Spleen (tissue), 13 donors: ENCODE results near the gene DEFB124. TPM values are rescaled to one million over a fixed set of nuclear protein-coding genes. Genes with fewer than 3 reads are reported as not detected.
"Not testable (repeated sequence)": the region's sequence is repeated elsewhere in the genome, so short reads cannot be mapped to it uniquely, and the experiment has no call there.

Experiments used
- DNase-seq: peaks from one replicate; pipeline ENCODE4 v3.0.0-alpha.2; 2020
- H3K27ac ChIP-seq, 8 donors: fragments of 200-600 bp; sonication (generic) in 7 of 8; 1 replicate in 4 of 8; 2 replicates in 4 of 8; pipeline versions ENCODE4 v1.5.0 to v1.8.0; 2016 to 2021; ENCODE audit warnings: inconsistent platforms in 4 of 8, mild to moderate bottlenecking in 4 of 8, moderate library complexity in 1 of 8
- H3K27me3 ChIP-seq, 7 donors: fragments of 200-600 bp; sonication (generic) in 6 of 7; replicated peaks in 1 of 7; 1 replicate in 4 of 7; 2 replicates in 3 of 7; pipeline versions ENCODE4 v1.5.0 to v1.8.0; 2016 to 2021; ENCODE audit warnings: inconsistent platforms in 3 of 7, mild to moderate bottlenecking in 1 of 7
- H3K36me3 ChIP-seq, 6 donors: fragments of 200-600 bp; sonication (generic) in 5 of 6; 1 replicate in 4 of 6; 2 replicates in 2 of 6; pipeline versions ENCODE4 v1.5.0 to v1.8.0; 2016 to 2021; ENCODE audit warnings: inconsistent platforms in 2 of 6
- H3K4me1 ChIP-seq, 6 donors: fragments of 200-600 bp; sonication (generic) in 5 of 6; 1 replicate in 3 of 6; 2 replicates in 3 of 6; pipeline versions ENCODE4 v1.5.0 to v1.8.0; 2016 to 2021; ENCODE audit warnings: inconsistent platforms in 3 of 6
- H3K4me3 ChIP-seq, 8 donors: fragments of 200-600 bp; sonication (generic) in 7 of 8; 1 replicate in 4 of 8; 2 replicates in 4 of 8; pipeline versions ENCODE4 v1.5.0 to v1.8.0; 2016 to 2021; ENCODE audit warnings: inconsistent platforms in 4 of 8, mild to moderate bottlenecking in 4 of 8, moderate library complexity in 2 of 8
- H3K9me3 ChIP-seq, 8 donors: fragments of 200-600 bp; sonication (generic) in 7 of 8; 1 replicate in 4 of 8; 2 replicates in 4 of 8; pipeline versions ENCODE4 v1.5.0 to v1.8.0; 2016 to 2021; ENCODE audit warnings: inconsistent platforms in 4 of 8
- POLR2A ChIP-seq, 3 donors: fragments of 450-650 bp; IDR thresholded peaks; one replicate each; pipeline ENCODE4 v1.5.1; 2017; ENCODE audit warnings: antibody characterized with exemption in 3 of 3, mild to moderate bottlenecking in 1 of 3
- POLR2AphosphoS5 ChIP-seq, 3 donors: sonication (generic); formaldehyde crosslinking; IDR thresholded peaks; one replicate each; pipeline ENCODE4 v1.5.1; 2017; ENCODE audit warnings: antibody characterized with exemption in 3 of 3
- WGBS, 5 donors: extraction: QIAGEN DNeasy Blood & Tissue Kit in 3 of 5; methylation state at CpG; one replicate each; pipeline versions ENCODE4 v1.1.5 to v1.1.7; 2013 to 2018; 5-methylcytosine and 5-hydroxymethylcytosine counted together
- intact Hi-C: fragments of 100-400 bp; cut with DNase I; formaldehyde crosslinking; loops from one replicate; pipeline ENCODE4 v1.15.0; 2023; ENCODE audit warnings: low total_unique reads
- long read RNA-seq, 2 donors: transcript quantifications; one replicate each; lab custom pipeline, GENCODE V29; 2026
- polyA plus RNA-seq, 3 donors: library from polyadenylated mRNA; stranded (reverse); fragments of 200-250 nt; gene quantifications; one replicate each; pipeline ENCODE4 v1.2.1, GENCODE V29; 2013
- total RNA-seq, 7 donors: library from RNA; depleted of rRNA in 3 of 7; stranded (reverse); fragments of >200 nt in 3 of 7; fragmentation: NEBNext Ultra II Directional in 4 of 7; extraction: Animal tissue kit (Norgen Biotek cat#: 25700) in 4 of 7; gene quantifications; one replicate each; pipeline versions ENCODE4 v1.1.0 to v1.2.1, GENCODE V29; 2016 to 2021
- TF ChIP-seq, protein P1 (sequence below), 11 experiments: fragments of 200-600 bp in 7 of 11; fragments of 450-650 bp in 4 of 11; sonication (generic) in 4 of 11; IDR thresholded peaks in 8 of 11; conservative IDR thresholded peaks in 3 of 11; 1 replicate in 7 of 11; 2 replicates in 4 of 11; pipeline versions ENCODE4 v1.4.0 to v1.8.0; 2016 to 2021; ENCODE audit warnings: antibody characterized with exemption in 11 of 11, inconsistent platforms in 4 of 11, mild to moderate bottlenecking in 1 of 11
- donor health status: healthy with polysubstance abuse.
- donor health status: DM: no; HTN: no; CAD: no; lungs with moderate emphysema.
- donor health status: DM: no; HTN: no; CAD: no.
- donor health status: Bipolar disorder and iron deficiency.
- donor health status: healthy.
- donor health status: DM: no; HTN: no; CAD: no.
- donor health status: DM: yes; HTN: yes; CAD: no.

Gene DEFB124, protein sequence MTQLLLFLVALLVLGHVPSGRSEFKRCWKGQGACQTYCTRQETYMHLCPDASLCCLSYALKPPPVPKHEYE
- total RNA-seq (not detected), polyA plus RNA-seq (under 1 TPM in 1 of 3 donors, not detected in 2; 0.24 TPM)
- long read RNA-seq, donor 1, result 0 reads
- long read RNA-seq, donor 2, result 0 reads

DNA sequence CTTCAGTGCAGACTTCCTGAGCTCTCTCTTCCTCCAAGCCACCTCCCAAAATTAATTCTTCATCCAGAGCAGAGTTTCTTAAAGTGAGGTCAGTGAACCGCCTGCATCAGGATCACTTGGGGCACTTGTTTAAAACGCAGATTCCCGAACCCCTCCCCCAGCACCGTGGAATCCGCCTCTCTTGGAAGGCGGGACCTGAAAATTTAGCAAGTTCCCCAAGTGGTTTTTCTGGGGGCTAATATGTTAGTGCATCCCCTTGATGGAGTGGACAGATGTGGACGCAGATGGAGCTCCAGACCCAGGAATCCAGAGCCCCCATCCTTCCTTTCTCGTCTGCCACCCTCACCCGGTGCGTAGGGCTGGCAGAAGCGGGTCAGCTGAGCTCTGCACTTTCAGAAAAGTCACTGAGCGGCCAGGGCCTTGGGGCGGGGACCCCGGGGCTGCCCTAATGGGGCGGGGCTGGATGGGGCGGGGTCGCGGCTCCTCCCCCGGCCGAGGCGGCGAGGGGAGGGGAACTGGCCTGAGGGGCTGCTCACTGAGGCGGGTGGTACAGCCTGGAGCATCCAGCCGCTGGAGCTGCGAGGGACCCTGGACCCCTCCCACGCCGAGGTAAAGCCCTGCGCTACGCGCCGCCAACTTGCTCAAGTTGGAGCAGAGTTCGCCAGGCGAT, at the start of gene DEFB124, which contains the start of gene REM1:
Gene DEFB124 (minus strand): TSS at position 370 of the 670 bp plus-strand sequence. CDS start 2,114 bp downstream, outside the sequence.
Gene REM1 (plus strand): TSS at position 531 of the 670 bp plus-strand sequence. CDS start 1,158 bp downstream, outside the sequence.
- no peaks in the 10 kb centered on the region for H3K36me3 ChIP-seq
- intact Hi-C loops, result no loop called here
- 6 to 18% (median 7%) methylated on average over 18 to 33 of the region's 33 CpGs for WGBS, 5 donors
- peak within 1 kb of the TSS; percentile 16 to 63 (median 26) for H3K4me3 ChIP-seq
- TF ChIP-seq POLR2AphosphoS5 (IDR thresholded peaks at IDR 0.05) (peak in 1 of 3 donors; percentile 46), POLR2A (IDR thresholded peaks at IDR 0.05) (no peak)
- DNase-seq, result no peak
- H3K27ac ChIP-seq, result peak within 1 kb of the TSS in 5 of 8 donors; percentile 14 to 57 (median 46)
- peaks cover 0 to 42% (median 16%) of the 10 kb centered on the region in 7 donors for H3K27me3 ChIP-seq
- H3K4me1 ChIP-seq, result peaks cover 5 to 23% (median 15%) of the 10 kb centered on the region in 6 donors
- no peaks in the 10 kb centered on the region for H3K9me3 ChIP-seq

DNA sequence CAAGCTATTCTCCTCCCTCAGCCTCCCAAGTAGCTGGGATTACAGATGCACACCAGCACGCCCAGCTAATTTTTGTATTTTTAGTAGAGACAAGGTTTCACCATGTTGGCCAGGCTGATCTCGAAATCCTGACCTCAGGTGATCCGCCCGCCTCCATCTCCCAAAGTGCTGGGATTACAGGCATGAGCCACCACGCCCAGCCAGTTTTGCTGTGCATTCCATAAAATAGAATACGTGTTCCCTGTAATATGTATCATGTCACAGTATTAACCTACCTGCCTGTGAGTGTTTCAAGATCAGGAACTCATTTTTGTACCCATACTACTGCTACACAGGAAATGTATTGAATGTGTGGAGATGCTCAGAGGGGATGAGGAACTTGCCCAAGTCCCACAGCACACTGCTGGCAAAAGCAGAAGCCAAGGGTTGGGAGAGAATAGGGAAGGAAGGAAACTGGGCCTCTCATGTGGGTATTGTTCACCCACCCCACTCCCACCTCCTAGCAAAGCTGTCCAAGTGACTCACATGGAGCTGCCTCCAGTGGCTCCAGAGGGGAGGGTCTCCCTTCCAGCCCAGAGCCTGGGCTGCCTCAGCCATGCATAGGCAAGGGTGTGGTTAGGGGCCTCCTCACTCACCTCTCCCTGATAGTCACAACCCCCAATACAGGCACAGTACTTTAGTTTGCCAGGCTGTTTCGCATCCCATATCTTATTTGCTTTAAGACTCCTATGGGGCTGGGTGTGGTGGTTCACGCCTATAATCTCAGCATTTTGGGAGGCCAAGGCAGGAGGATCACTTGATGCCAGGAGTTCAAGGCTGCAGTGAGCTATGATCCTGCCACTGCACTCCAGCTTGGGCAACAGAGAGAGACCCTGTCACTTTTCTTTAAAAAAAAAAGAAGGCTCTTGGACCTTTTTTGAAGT, 48.7 kb upstream of the DEFB124 start:
- intact Hi-C loops, result no loop called here
- 48 to 82% (median 63%) methylated on average over 8 of the region's 8 CpGs for WGBS, 5 donors
- TF ChIP-seq, protein P1, sequence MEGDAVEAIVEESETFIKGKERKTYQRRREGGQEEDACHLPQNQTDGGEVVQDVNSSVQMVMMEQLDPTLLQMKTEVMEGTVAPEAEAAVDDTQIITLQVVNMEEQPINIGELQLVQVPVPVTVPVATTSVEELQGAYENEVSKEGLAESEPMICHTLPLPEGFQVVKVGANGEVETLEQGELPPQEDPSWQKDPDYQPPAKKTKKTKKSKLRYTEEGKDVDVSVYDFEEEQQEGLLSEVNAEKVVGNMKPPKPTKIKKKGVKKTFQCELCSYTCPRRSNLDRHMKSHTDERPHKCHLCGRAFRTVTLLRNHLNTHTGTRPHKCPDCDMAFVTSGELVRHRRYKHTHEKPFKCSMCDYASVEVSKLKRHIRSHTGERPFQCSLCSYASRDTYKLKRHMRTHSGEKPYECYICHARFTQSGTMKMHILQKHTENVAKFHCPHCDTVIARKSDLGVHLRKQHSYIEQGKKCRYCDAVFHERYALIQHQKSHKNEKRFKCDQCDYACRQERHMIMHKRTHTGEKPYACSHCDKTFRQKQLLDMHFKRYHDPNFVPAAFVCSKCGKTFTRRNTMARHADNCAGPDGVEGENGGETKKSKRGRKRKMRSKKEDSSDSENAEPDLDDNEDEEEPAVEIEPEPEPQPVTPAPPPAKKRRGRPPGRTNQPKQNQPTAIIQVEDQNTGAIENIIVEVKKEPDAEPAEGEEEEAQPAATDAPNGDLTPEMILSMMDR (IDR thresholded peaks at IDR 0.05 in 8 of 11, conservative IDR thresholded peaks at IDR 0.05 in 3 of 11), result no peak
- TF ChIP-seq POLR2AphosphoS5 (IDR thresholded peaks at IDR 0.05) (peak in 1 of 3 donors; percentile 45), POLR2A (IDR thresholded peaks at IDR 0.05) (no peak)
- no peaks in the 10 kb centered on the region for H3K27me3 ChIP-seq
- H3K27ac ChIP-seq, result peak overlapping the region in 7 of 8 donors; percentile 21 to 79 (median 41)
- peaks cover 0 to 85% (median 32%) of the 10 kb centered on the region in 6 donors for H3K36me3 ChIP-seq
- no peak for DNase-seq
- peaks cover 8 to 72% (median 54%) of the 10 kb centered on the region in 6 donors for H3K4me1 ChIP-seq
- H3K9me3 ChIP-seq, result no peaks in the 10 kb centered on the region
- H3K4me3 ChIP-seq, result peak overlapping the region in 1 of 8 donors; percentile 35

DNA sequence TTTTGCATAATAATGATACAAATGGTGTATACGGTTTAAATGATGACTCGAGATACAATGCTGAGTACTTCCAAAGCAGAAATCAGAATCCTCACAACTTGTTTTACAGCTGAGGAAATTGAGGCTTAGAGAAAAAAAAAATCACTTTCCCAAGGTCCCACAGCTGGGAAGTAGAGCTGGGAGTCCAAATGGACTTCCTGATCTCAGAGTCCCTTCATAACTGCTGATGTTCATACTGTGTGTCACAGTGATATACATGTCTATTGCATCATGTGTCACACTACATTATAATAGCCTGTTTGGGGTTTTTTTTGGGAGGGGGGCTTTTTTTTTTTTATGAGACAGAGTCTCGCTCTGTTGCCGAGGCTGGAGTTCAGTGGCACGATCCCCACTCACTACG, 47.8 kb upstream of the DEFB124 start:
- TF ChIP-seq POLR2AphosphoS5 (IDR thresholded peaks at IDR 0.05), result no peak

DNA sequence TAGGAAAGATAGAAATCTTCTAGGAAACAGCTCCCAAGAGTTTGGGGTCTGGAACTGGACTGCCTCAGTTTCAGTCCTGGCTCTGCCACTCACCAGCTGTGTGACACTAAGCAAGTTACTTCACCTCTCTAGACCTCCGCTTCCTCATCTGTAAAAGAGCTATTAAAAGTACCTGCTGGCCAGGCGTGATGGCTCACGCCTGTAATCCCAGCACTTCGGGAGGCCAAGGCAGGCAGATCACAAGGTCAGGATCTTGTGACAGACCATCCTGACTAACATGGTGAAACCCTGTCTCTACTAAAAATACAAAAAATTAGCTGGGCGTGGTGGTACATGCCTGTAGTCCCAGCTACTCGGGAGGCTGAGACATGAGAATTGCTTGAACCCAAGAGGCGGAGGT, 46.3 kb upstream of the DEFB124 start:
- intact Hi-C loops, DNase-seq, H3K9me3 ChIP-seq, H3K27me3 ChIP-seq: not testable (repeated sequence)
- H3K4me3 ChIP-seq, result peak overlapping the region in 1 of 8 donors; percentile 4
- H3K36me3 ChIP-seq, result peaks cover 0 to 68% (median 11%) of the 10 kb centered on the region in 6 donors
- peaks cover 22 to 95% (median 72%) of the 10 kb centered on the region in 6 donors for H3K4me1 ChIP-seq
- peak overlapping the region in 6 of 8 donors; percentile 7 to 79 (median 66) for H3K27ac ChIP-seq
- 45 to 80% (median 64%) methylated on average over 7 of the region's 7 CpGs for WGBS, 5 donors

More for the DNA sequence above, 47.8 kb upstream of the DEFB124 start:
- H3K36me3 ChIP-seq, result peaks cover 0 to 83% (median 23%) of the 10 kb centered on the region in 6 donors
- no peaks in the 10 kb centered on the region for H3K27me3 ChIP-seq
- peak overlapping the region in 7 of 8 donors; percentile 15 to 79 (median 41) for H3K27ac ChIP-seq
- peaks cover 8 to 81% (median 58%) of the 10 kb centered on the region in 6 donors for H3K4me1 ChIP-seq
- H3K9me3 ChIP-seq, result no peaks in the 10 kb centered on the region
- H3K4me3 ChIP-seq, result peak overlapping the region in 1 of 8 donors; percentile 8
- intact Hi-C loops, result no loop called here
- WGBS, 5 donors, result 61 to 79% (median 69%) methylated on average over 6 of the region's 6 CpGs
- DNase-seq, result no peak

DNA sequence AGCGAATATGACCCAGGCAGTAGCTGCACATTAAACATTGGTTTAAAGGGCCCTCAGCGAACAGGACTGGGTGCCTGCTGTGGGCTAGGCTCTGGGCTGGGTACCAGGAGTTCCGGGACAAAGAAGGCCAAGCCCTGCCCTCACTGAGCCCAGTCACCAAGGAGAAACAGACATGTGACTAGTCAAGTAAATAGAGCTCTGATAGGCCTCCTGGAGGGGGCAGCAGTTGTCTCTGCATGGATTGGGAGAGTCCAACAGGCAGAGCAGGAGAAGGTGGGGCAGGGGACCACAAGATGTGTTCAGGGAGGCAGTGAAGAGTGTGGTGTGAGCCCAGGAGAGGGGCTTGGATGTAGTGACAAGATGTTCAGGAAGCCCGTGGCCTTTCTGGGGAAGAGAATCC, 42.4 kb upstream of the DEFB124 start:
- Histone ChIP-seq H3K4me1 (peaks cover 27 to 84% (median 73%) of the 10 kb centered on the region in 6 donors), H3K27me3 (no peaks in the 10 kb centered on the region), H3K27ac (peak overlapping the region in 3 of 8 donors; percentile 92 to 94 (median 93)), H3K36me3 (peaks cover 0 to 45% (median 2%) of the 10 kb centered on the region in 6 donors), H3K9me3 (no peaks in the 10 kb centered on the region), H3K4me3 (peak overlapping the region in 1 of 8 donors; percentile 99)
- intact Hi-C loops, result no loop called here
- 67 to 87% (median 72%) methylated on average over 4 of the region's 4 CpGs for WGBS, 5 donors
- TF ChIP-seq POLR2A (IDR thresholded peaks at IDR 0.05) (no peak), POLR2AphosphoS5 (IDR thresholded peaks at IDR 0.05) (no peak)
- TF ChIP-seq, protein P1 (IDR thresholded peaks at IDR 0.05 in 8 of 11, conservative IDR thresholded peaks at IDR 0.05 in 3 of 11), result no peak
- no peak for DNase-seq
